Hindlimb muscle (tissue), 1 donor: ENCODE data around the gene MYH14. TPM values are rescaled to one million over a fixed set of nuclear protein-coding genes. Genes with fewer than 3 reads are reported as not detected.
"Not testable (repeated sequence)": the region's sequence is repeated elsewhere in the genome, so short reads cannot be mapped to it uniquely, and the experiment has no call there.

Experiments used
- DNase-seq: peaks from one replicate; pipeline ENCODE4 v3.0.0-alpha.2; 2013
- polyA plus RNA-seq: library from polyadenylated mRNA; unstranded; fragments of 120-200 nt; gene quantifications from one replicate; pipeline ENCODE4 v1.2.1, GENCODE V29; 2013; ENCODE audit not compliant: insufficient read length

MYH14 gene
- polyA plus RNA-seq, 1 donor = 48.6 TPM

DNA sequence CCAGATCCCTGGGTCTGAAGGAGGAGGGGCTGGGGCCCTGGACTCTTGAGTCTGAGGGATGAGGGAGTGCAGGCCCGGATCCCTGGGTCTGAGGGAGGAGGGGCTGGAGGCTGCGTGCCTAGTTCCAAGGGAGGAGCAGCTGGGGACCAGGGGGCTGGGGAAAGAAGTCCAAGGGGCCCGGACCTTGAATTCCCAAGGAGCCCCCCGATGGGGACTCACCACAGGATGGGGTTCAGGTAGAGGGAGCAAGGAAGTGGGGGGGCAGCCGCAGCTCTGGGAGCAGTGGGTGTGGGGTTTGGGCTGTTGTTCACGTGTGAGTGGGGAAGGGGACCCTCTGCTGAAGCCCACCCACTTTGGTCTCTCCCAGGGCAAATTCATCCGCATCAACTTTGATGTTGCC lies 23.1 kb downstream of the MYH14 start:
- DNase-seq = no peak

GRCh38 chr19:50228153-50228552 lies 24.7 kb downstream of the MYH14 start:
- not testable (repeated sequence) for DNase-seq

- DNase-seq = no peak
These were observed 27.2 kb downstream of the MYH14 start for GRCh38 chr19:50230379-50231351.

- not testable (repeated sequence) for DNase-seq
These were observed 28.0 kb downstream of the MYH14 start for GRCh38 chr19:50231417-50231816.

DNA sequence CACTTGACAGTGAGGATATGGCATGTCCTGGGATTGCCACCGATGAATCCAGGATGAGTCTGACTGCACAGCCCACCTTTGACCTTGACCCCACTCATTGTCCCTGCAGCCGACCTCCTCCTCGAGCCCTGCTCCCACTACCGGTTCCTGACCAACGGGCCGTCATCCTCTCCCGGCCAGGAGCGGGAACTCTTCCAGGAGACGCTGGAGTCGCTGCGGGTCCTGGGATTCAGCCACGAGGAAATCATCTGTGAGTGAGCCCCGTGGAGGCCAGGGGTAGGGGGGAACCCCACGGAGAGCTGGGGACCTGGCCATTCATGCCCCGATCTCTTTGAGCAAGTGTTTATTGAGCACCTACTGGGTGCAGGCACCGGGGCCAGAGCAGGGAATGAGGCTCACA lies 28.4 kb downstream of the MYH14 start:
- no peak for DNase-seq

DNA sequence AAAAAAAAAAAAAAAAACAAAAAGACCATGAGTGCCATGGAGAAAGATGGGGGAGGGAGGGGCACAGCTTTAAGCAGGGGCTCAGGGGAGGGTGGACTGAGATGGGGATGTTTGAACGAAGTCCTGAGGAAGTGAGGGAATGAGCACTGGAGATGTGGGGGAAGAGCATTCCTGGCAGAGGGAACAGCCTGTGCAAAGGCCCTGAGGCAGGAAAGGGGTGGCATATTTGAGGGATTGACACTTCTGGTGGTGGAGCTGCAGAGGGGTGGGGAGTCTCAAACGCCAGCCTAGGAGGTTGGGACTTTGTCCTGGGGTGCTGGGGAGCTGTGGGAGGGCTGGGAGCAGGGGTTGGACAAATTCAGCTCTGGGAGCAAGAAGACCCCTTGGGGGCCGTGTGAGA lies 29.2 kb downstream of the MYH14 start:
- DNase-seq = no peak

DNA sequence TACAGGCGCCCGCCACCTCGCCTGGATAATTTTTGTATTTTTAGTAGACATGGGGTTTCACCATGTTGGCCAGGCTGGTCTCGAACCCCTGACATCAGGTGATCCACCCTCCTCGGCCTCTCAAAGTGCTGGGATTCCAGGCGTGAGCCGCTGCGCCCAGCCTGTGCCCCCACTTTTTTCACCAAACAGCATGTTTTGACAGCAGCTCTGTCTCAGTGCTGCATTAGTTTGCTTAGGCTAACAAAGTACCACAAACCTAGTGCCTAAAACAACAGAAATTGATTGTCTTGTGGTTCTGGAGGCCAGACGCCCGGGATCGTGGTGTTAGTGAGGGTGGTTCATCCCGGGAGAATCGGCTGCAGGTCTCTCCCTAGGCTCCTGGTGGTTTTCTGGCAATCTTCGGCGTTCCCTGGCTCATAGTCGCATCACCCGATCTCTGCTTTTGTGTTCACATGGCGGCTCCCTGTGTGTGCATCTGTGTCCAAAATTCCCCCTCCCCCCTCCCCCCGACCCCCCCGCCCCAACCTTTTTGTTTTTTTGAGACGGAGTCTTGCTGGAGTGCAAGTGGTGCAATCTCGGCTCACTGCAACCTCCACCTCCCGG lies 30.0 kb downstream of the MYH14 start:
- DNase-seq = no peak

- not testable (repeated sequence) for DNase-seq
These were observed 34.1 kb downstream of the MYH14 start for GRCh38 chr19:50237493-50237892.

DNA sequence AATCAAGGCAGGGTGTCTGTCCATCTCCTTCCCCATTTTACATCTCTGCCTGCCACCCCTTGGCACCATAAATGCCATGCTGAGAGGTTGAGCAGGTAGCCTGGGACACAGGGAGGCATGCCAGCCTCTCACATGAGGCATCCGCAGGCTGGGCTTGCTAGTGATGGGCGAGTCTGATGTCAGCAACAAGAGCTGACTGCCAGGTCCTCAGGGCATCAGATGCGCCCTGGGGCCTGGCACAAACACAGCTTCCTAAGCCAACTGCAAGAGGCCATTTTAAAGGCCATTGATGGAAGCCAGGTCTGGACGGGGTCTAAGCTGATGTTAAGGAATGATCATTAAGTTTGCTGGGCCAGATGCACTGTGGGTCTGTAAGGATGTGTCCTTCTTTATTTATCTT lies 34.6 kb downstream of the MYH14 start:
- DNase-seq = no peak

GRCh38 chr19:50239921-50240590 lies 36.6 kb downstream of the MYH14 start:
- no peak for DNase-seq

- no peak for DNase-seq
These were observed 39.2 kb downstream of the MYH14 start for GRCh38 chr19:50242581-50242980.

- no peak for DNase-seq
These were observed 41.3 kb downstream of the MYH14 start for GRCh38 chr19:50244695-50245094.

- no peak for DNase-seq
These were observed 45.0 kb downstream of the MYH14 start for GRCh38 chr19:50248413-50248812.

DNA sequence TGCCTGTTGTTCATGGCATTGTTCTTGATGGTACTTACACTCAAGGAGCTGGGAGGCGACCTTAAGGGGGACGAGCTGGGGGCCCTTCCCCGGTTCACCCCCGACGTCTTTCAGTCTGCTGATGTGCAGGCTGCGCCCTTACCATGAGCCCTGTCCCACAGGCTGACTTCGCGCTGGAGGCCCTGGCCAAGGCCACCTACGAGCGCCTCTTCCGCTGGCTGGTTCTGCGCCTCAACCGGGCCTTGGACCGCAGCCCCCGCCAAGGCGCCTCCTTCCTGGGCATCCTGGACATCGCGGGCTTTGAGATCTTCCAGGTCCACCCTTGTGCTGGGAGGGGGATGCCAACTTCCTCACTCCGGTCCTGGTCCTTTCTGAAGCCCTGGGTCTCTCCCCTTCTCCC lies 45.4 kb downstream of the MYH14 start:
- DNase-seq = no peak

GRCh38 chr19:50249636-50250035 lies 46.2 kb downstream of the MYH14 start:
- DNase-seq = no peak

DNA sequence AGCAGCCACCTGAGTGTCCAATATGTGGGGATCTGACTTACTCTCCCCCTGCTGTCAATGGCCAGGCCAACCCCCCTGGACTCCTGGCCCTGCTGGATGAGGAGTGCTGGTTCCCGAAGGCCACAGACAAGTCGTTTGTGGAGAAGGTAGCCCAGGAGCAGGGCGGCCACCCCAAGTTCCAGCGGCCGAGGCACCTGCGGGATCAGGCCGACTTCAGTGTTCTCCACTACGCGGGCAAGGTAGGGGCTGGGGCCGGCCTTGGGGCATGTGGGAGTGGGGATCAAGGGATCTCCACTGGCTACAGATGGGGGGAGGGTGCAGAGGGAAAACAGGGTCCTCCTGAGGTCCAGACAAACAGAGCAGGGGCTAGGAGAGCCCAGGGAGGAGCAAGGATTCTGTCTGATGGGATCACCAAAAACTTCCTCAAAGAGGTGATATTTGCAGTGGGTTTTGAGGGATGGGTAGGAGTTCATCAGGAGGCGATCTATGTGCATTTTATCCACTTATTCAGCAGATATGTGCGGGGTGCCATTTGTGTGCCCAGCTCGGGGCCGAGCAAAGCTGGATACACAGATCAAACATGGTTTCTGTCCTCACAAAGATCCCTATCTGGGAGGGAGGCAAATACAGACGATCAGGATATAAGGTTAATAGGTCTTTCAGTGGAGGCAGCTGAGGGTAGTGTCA lies 47.2 kb downstream of the MYH14 start:
- DNase-seq = no peak

GRCh38 chr19:50252111-50252886 lies 48.9 kb downstream of the MYH14 start:
- no peak for DNase-seq

- DNase-seq = no peak
These were observed 49.5 kb downstream of the MYH14 start for GRCh38 chr19:50252887-50253268.

GRCh38 chr19:50255115-50255514 lies 51.7 kb downstream of the MYH14 start:
- no peak for DNase-seq

DNA sequence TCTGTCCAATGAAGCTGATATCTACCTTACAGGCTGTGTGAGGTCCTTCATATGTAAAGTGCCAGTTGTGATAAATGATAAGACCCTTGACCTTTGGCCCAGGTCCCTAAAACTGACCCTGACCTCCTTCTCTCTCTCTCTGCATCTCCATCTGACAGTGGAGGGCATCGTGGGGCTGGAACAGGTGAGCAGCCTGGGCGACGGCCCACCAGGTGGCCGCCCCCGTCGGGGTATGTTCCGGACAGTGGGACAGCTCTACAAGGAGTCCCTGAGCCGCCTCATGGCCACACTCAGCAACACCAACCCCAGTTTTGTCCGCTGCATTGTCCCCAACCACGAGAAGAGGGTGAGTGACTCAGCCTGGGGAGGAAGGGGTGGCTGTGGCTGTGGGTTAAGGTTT lies 53.7 kb downstream of the MYH14 start:
- no peak for DNase-seq

GRCh38 chr19:50258918-50259372 lies 55.5 kb downstream of the MYH14 start:
- no peak for DNase-seq

- DNase-seq = no peak
These were observed 58.1 kb downstream of the MYH14 start for GRCh38 chr19:50261446-50261970.
